Measurements from ENCODE around the gene PPP1R11.
A peak's percentile ranks its signal among the peaks of the same experiment; 100 is the strongest.
"Not testable (repeated sequence)": the region's sequence is repeated elsewhere in the genome, so short reads cannot be mapped to it uniquely, and the experiment has no call there.

PPP1R11 gene

DNA sequence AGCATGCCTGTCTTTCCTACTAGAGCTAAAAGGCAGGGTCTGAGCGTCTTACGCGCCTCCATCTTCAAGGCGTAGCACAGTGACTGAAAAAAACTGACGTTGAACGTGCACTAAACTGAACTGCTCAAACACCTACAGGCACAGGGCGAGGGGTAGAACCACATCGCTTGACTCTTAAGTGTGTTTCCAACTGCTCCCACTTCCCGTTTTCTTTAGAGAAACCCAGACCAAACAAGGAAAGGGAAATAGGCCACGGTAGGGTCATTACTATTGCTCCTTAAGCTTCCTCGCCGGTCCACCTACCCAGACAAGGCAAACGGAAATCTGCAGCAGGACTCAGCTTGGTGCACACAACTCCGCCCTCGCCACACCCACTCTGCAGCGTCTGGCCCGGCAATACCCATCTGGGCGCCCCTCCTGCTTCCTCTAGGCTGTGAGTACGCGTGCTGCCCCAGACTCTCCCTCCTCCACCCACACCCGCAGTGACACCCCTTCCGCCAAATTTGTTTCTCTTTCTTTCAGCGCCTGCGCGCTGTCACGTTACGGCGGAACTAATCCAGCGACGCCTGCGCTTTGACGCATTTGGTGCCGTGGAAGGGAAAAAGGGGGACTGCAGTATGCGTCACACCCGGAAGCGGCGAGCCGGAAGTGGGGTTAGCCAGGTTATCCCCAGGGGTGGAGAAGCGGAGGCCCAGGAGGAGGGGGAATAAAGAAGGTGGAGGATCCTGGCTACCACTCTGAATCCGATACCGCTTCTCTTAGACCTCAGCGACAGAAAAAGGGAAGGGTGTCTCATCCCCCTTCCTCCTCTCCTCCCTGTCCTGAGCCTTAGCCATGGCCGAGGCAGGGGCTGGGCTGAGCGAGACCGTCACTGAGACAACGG is at the start of gene PPP1R11:
Gene PPP1R11, plus strand, starts transcription at position 622 of the 883 bp plus-strand sequence. Its CDS starts 213 bp downstream, at position 835.
- peak; percentile 99 for DNase-seq (ENCODE audit: low read depth)

- DNase-seq (ENCODE audit: low read depth) = no peak
Observed at GRCh38 chr6:30019819-30020218, 47.2 kb upstream of the PPP1R11 start.

- no peak for DNase-seq (ENCODE audit: low read depth)
Observed at GRCh38 chr6:30020626-30021025, 46.4 kb upstream of the PPP1R11 start.

- DNase-seq (ENCODE audit: low read depth) = no peak
Observed at GRCh38 chr6:30022189-30022588, 44.8 kb upstream of the PPP1R11 start.

DNA sequence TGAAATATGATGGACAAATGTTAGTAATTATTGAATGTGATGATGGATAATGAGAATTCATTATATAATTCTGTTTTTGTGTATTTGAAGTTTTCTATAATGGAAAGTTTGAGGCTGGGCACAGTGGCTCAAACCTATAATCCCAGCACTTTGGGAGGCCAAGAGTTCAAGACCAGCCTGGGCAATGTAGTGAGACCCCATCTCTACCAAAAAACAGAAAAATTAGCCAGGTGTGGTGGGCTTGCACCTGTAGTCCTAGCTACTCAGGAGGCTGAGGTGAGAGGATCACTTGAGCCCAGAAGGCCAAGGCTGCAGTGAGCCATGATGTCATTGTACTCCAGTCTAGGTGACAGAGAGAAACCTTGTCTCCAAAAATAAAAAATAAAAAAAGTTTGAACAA is 44.3 kb upstream of the PPP1R11 start:
- not testable (repeated sequence) for DNase-seq (ENCODE audit: low read depth)

GRCh38 chr6:30025186-30025585 is 41.8 kb upstream of the PPP1R11 start:
- no peak for DNase-seq (ENCODE audit: low read depth)

GRCh38 chr6:30029588-30029987 is 37.4 kb upstream of the PPP1R11 start:
- DNase-seq (ENCODE audit: low read depth) = no peak

DNA sequence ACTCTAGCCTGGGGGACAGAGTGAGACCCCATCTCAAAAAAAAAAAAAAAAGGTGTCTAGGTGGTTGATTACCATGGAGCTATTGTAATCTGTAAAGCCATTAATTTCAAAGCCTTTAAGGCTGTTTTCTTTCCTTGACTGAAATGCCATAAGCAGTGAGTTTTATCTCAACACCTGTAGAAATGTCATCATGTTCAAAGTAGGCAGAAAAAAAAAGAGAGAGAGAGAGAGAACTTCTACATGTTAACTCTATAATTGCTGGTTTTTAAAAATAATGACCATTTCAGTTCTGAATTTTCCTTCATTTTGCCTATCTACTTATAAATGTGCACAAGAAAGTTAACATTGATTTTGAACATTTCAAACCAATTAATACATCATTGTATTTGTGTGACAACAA is 35.6 kb upstream of the PPP1R11 start:
- no peak for DNase-seq (ENCODE audit: low read depth)

DNA sequence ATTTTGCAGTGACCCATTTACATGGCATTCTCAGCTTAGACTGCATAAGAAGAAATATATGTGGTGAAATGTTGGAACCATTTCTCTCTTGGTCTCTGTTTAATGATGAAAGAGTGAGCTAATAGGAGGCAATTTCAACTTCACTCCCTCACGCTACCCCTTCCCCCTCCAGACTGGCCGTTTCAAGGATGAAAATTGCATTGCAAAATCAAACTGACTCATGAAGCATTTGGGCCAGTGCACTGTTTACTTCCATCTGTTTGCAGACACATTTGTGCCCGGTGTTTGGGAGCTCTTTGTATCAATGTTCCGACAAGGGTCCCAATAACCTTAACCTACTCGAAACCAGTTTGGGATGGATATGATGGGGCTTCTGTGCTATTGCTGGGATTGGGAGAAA is 33.6 kb upstream of the PPP1R11 start:
- DNase-seq (ENCODE audit: low read depth) = not testable (repeated sequence)

- DNase-seq (ENCODE audit: low read depth) = no peak
Observed at GRCh38 chr6:30035784-30036183, 31.2 kb upstream of the PPP1R11 start.

DNA sequence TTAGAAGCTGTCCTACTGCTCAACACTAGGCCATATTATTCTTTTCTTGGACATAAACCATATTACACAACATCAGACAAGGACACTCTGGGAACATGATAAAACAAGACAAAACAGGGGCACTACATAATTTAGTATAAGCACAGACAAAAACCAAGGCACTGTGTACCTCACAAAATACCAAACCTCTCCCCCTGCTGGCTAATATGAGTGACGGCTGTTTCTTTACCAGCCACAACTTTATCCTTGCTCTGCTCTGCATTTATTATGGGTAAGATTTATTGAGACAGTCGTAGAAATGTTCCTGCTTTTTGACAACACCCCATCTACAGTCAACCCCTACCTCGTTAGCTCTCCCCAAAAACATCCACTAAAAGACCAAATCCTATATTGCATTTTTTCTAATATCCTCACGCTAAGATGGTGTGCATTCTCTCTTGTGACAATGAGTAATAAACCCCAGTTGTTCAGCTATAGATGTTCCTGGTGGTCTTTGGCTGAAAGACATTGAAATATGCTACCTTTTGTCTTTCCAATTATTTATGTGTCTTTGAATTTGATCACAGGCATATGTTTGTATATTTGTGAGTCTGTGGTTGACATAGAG is 29.7 kb upstream of the PPP1R11 start:
- DNase-seq (ENCODE audit: low read depth) = no peak

GRCh38 chr6:30041221-30041620 is 25.8 kb upstream of the PPP1R11 start:
- no peak for DNase-seq (ENCODE audit: low read depth)

DNA sequence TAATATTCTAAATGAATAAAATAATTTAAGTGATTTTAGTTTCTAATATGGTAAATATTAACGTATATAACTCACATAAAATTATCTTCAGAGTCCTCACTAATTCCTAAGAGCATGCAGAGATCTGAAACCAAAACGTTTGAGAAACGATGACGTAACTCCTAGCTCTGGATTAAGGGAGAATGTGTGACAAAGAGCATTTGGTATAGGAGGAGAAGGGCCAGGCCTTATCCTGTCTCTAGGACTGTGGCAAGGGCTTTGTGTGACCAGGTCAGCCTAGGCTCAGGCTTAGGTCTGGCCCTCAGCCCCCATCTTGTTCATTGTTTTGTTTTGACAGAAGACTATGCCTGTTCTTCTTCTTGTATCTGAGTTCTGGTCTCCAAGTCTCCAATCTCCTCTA is 25.2 kb upstream of the PPP1R11 start:
- DNase-seq (ENCODE audit: low read depth) = no peak

DNA sequence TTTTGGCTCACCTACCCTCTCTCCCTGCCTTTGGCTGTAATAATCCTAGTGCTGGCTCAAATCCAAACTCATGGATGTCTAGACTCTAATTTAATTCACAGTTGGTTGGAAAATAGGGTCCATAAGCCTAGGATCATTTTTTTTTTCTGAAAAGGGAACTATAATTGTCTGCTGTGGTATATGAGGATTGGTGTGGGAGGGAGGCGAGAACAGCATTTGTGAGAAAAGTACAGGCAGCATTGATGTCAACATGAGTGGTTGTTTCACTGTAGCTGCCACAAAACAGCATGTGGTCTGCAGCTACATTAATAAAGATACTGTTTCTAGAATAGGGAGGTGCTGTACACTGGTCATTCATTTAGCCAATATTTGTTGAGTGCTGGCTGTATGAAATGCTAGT is 24.5 kb upstream of the PPP1R11 start:
- DNase-seq (ENCODE audit: low read depth) = no peak

DNA sequence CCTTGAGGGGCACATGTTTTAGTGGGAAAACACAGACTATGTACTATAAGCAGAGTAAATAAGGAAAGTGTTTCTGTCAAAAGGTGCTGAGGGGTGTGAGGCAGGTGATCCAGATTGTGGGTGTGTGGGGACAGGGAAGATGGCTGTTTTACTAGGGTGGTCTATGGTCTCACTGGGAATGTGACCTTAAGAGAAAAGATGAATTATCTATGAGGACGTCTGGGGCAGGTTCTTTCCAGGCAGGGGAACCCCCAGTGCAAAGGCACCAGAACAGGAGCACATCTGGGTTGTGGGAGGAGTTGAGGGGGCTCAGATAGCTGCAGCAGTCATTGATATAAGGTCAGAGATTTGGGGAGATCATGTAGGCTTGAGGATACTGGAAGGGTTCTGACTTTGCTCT is 24.1 kb upstream of the PPP1R11 start:
- no peak for DNase-seq (ENCODE audit: low read depth)

- no peak for DNase-seq (ENCODE audit: low read depth)
Observed at GRCh38 chr6:30043744-30044143, 23.3 kb upstream of the PPP1R11 start.

GRCh38 chr6:30044630-30045029 is 22.4 kb upstream of the PPP1R11 start:
- DNase-seq (ENCODE audit: low read depth) = no peak

GRCh38 chr6:30047220-30047619 is 19.8 kb upstream of the PPP1R11 start:
- no peak for DNase-seq (ENCODE audit: low read depth)

DNA sequence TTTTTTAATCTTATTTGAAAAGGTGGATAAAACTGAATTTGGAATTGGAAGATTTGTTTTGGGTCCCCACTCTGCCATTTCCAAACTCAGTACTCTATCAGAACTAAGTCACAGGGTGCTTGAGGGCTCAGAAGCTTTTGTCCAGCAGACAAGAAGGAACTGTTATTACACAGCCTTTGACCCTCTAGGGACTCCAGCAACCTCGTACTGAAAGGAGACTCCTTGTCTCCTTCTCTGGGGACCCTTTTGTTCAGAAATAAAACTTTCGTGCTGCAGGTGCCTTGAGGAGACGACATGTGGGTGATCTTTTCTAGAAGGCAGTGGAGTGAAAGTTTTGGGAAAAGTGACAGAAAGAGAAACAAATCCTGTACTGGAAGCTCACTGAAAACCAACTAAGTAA is 13.3 kb upstream of the PPP1R11 start:
- DNase-seq (ENCODE audit: low read depth) = no peak

GRCh38 chr6:30055513-30055912 is 11.5 kb upstream of the PPP1R11 start:
- no peak for DNase-seq (ENCODE audit: low read depth)

- DNase-seq (ENCODE audit: low read depth) = no peak
Observed at GRCh38 chr6:30060606-30061091, 6.3 kb upstream of the PPP1R11 start.

GRCh38 chr6:30061092-30061857 is 5.7 kb upstream of the PPP1R11 start, which contains the start of gene POLR1H:
TSS of gene POLR1H (plus strand) at chr6:30061265. CDS start at chr6:30061525, 260 bp downstream.
- DNase-seq (ENCODE audit: low read depth) = peak; percentile 83

Measured in stimulated activated CD4-positive, alpha-beta T cell treated with anti-CD3 and anti-CD28 coated beads, Interleukin-2, amount 100 ng/mL, for 4 hours (primary cell).